Measurements from ENCODE around the gene ZBTB12.
"Not testable (repeated sequence)": the region's sequence is repeated elsewhere in the genome, so short reads cannot be mapped to it uniquely, and the experiment has no call there.

Gene ZBTB12

GRCh38 chr6:31911826-31912585 is 10.1 kb upstream of the ZBTB12 start (continued):
- TF ChIP-seq ZNF174 (tag by site-specific recombination; IDR thresholded peaks at IDR 0.05) (no peak), ZEB2 (tag by site-specific recombination; IDR thresholded peaks at IDR 0.05) (no peak), ZBTB48 (tag by site-specific recombination; IDR thresholded peaks at IDR 0.05) (no peak), ZNF521 (tag by site-specific recombination; IDR thresholded peaks at IDR 0.05) (no peak), ZNF423 (tag by site-specific recombination; IDR thresholded peaks at IDR 0.05) (no peak), ZFHX2 (tag by site-specific recombination; conservative IDR thresholded peaks at IDR 0.05) (peak; percentile 30; the same call in 1 of the 2 replicates), ZNF561 (tag by site-specific recombination; IDR thresholded peaks at IDR 0.05; ENCODE audit: borderline replicate concordance) (no peak), TCF7L2 (IDR thresholded peaks at IDR 0.05; ENCODE audit: borderline replicate concordance, low read depth, low read length) (no peak), ZNF114 (tag by site-specific recombination; IDR thresholded peaks at IDR 0.05) (no peak), ZFP37 (tag by site-specific recombination; IDR thresholded peaks at IDR 0.05) (no peak), SCRT2 (tag by site-specific recombination; IDR thresholded peaks at IDR 0.05) (no peak), ZNF184 (tag by site-specific recombination; IDR thresholded peaks at IDR 0.05) (no peak), ZNF670 (tag by site-specific recombination; IDR thresholded peaks at IDR 0.05; ENCODE audit: low read depth) (no peak), ZBTB17 (tag by site-specific recombination; IDR thresholded peaks at IDR 0.05) (peak; percentile 69), ZNF19 (tag by site-specific recombination; IDR thresholded peaks at IDR 0.05; ENCODE audit: low read depth) (no peak), ZSCAN16 (tag by site-specific recombination; IDR thresholded peaks at IDR 0.05) (no peak), ZNF138 (tag by site-specific recombination; IDR thresholded peaks at IDR 0.05; ENCODE audit: borderline replicate concordance) (no peak), GLIS2 (tag by site-specific recombination; IDR thresholded peaks at IDR 0.05) (no peak), ZNF335 (tag by site-specific recombination; conservative IDR thresholded peaks at IDR 0.05) (no peak)
- TF ChIP-seq, protein P1, sequence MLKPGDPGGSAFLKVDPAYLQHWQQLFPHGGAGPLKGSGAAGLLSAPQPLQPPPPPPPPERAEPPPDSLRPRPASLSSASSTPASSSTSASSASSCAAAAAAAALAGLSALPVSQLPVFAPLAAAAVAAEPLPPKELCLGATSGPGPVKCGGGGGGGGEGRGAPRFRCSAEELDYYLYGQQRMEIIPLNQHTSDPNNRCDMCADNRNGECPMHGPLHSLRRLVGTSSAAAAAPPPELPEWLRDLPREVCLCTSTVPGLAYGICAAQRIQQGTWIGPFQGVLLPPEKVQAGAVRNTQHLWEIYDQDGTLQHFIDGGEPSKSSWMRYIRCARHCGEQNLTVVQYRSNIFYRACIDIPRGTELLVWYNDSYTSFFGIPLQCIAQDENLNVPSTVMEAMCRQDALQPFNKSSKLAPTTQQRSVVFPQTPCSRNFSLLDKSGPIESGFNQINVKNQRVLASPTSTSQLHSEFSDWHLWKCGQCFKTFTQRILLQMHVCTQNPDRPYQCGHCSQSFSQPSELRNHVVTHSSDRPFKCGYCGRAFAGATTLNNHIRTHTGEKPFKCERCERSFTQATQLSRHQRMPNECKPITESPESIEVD (tag by site-specific recombination; IDR thresholded peaks at IDR 0.05): no peak
- TF ChIP-seq, protein P2, sequence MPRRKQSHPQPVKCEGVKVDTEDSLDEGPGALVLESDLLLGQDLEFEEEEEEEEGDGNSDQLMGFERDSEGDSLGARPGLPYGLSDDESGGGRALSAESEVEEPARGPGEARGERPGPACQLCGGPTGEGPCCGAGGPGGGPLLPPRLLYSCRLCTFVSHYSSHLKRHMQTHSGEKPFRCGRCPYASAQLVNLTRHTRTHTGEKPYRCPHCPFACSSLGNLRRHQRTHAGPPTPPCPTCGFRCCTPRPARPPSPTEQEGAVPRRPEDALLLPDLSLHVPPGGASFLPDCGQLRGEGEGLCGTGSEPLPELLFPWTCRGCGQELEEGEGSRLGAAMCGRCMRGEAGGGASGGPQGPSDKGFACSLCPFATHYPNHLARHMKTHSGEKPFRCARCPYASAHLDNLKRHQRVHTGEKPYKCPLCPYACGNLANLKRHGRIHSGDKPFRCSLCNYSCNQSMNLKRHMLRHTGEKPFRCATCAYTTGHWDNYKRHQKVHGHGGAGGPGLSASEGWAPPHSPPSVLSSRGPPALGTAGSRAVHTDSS (tag by site-specific recombination; IDR thresholded peaks at IDR 0.05): no peak

DNA sequence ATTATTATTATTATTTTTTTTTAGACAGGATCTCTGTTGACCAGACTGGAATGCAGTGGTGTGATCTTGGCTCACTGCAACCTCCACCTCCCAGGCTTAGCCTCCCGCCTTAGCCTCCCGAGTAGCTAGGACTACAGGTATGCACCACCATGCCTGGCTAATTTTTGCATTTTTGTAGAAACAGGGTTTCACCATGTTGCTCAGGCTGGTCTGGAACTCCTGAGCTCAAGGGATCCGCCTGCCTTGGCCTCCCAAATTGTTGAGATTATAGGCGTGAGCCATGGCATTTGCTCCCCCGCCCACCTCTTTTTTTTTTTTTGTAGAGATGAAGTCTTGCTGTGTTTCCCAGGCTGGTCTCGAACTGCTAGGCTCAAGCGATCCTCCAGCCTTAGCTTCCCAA is 7.4 kb upstream of the ZBTB12 start:
- TF ChIP-seq KLF1 (tag by site-specific recombination; IDR thresholded peaks at IDR 0.05) (0 out of 2 replicates have a peak, but pooled peaks have one; percentile 36), ZFHX2 (tag by site-specific recombination; conservative IDR thresholded peaks at IDR 0.05) (0 out of 2 replicates have a peak, but pooled peaks have one; percentile 6), EGR2 (tag by site-specific recombination; IDR thresholded peaks at IDR 0.05; ENCODE audit: low read depth) (peak; percentile 6; the same call in 1 of the 2 replicates)
- ChIA-PET POLR2A (interaction anchor here (0.5 to 1.3 kb wide), 3 partner anchors 9 to 225 kb away, joined by 3 to 6 read pairs (median 4); no protein-coding TSS in a partner anchor), CTCF (interaction anchor here (0.5 to 1.3 kb wide), 3 partner anchors 10 to 1361 kb away, joined by 3 read pairs; no protein-coding TSS in a partner anchor)
- not testable (repeated sequence) for H3K36me3 ChIP-seq (ENCODE audit: control insufficient read depth in 2 of 2, insufficient read depth in 1 of 2, low read length in 2 of 2); H3K4me3 ChIP-seq (ENCODE audit: low read depth, low read length); H3K27ac ChIP-seq (ENCODE audit: extremely low read depth, low read depth, low read length); H3K9me3 ChIP-seq (ENCODE audit: control insufficient read depth, insufficient read depth, low read depth, low read length)
- H3K4me1 ChIP-seq (ENCODE audit: control insufficient read depth, insufficient read depth, low read length): peaks cover 12% of the 10 kb centered on the region; the same call in 1 of the 2 replicates
